Muscle layer of duodenum (tissue), 2 donors: ENCODE measurements around the gene OBP2A.

ENCODE experiments used
- H3K27ac ChIP-seq: one replicate; pipeline ENCODE4 v1.7.0; 2013; ENCODE audit warnings: mild to moderate bottlenecking, low read length
- H3K27me3 ChIP-seq: one replicate; pipeline ENCODE4 v1.7.0; 2013; ENCODE audit warnings: low read depth, mild to moderate bottlenecking, control low read depth, low read length
- H3K36me3 ChIP-seq, 2 donors: one replicate each; pipeline ENCODE4 v1.7.0; 2013; ENCODE audit warnings: low read length in 2 of 2, control low read depth in 1 of 2, mild to moderate bottlenecking in 1 of 2; ENCODE audit not compliant: insufficient read depth in 2 of 2, control insufficient read depth in 1 of 2
- H3K4me1 ChIP-seq, 2 donors: one replicate each; pipeline ENCODE4 v1.7.0; 2013; ENCODE audit warnings: low read length in 2 of 2, mild to moderate bottlenecking in 2 of 2, control low read depth in 1 of 2, moderate library complexity in 1 of 2; ENCODE audit not compliant: insufficient read depth in 2 of 2, control insufficient read depth in 1 of 2
- H3K4me3 ChIP-seq, 2 donors: one replicate each; pipeline ENCODE4 v1.7.0; 2013; ENCODE audit warnings: low read length in 2 of 2, low read depth in 1 of 2, mild to moderate bottlenecking in 1 of 2
- H3K9me3 ChIP-seq, 2 donors: one replicate each; pipeline ENCODE4 v1.7.0; 2013; ENCODE audit warnings: low read length in 2 of 2, control low read depth in 1 of 2, mild to moderate bottlenecking in 1 of 2; ENCODE audit not compliant: control insufficient read depth in 1 of 2
- donor health status: healthy.

The OBP2A gene

DNA sequence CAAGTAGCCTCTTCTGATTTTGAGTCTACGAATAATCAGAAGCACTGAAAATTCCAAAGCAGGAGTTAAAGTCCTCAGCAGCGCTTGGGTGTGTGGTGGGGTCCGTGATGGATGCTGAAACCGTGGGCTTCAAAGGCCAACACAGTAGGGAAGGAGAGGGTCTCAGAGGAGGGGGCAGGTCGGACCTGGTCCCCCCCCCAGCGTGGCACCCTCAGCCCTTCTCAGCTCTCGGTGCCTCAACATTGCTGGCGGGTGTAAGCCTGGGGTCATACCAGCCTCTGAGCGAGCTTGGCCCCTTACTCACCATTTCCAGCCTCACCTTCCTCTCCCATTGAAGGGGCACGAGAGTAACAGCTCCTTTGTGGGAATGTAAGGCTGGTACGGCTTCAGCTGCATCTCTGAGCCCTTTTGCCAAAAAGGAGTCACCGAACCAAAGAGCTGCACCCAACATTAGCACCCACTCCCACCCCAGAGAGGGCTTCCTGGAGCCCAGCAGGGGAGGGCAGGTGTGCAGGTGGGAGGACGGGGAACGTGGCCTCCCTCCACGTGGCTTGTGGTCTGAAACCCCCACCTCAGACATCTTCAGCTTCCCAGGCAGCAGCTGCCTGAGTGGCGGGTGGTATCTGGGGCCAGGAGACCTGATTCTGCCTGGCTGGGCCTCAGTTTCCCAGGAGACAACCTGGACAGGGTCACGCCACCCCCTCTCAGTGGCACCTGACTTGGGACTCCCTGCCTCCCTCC lies 31.4 kb upstream of the OBP2A start:
- Histone ChIP-seq H3K27ac (no peak overlapping the region), H3K27me3 (no peaks in the 10 kb centered on the region), H3K4me1 (no peaks in the 10 kb centered on the region), H3K9me3 (peaks cover 0 to under 1% of the 10 kb centered on the region in 2 donors), H3K36me3 (no peaks in the 10 kb centered on the region), H3K4me3 (no peak overlapping the region)

DNA sequence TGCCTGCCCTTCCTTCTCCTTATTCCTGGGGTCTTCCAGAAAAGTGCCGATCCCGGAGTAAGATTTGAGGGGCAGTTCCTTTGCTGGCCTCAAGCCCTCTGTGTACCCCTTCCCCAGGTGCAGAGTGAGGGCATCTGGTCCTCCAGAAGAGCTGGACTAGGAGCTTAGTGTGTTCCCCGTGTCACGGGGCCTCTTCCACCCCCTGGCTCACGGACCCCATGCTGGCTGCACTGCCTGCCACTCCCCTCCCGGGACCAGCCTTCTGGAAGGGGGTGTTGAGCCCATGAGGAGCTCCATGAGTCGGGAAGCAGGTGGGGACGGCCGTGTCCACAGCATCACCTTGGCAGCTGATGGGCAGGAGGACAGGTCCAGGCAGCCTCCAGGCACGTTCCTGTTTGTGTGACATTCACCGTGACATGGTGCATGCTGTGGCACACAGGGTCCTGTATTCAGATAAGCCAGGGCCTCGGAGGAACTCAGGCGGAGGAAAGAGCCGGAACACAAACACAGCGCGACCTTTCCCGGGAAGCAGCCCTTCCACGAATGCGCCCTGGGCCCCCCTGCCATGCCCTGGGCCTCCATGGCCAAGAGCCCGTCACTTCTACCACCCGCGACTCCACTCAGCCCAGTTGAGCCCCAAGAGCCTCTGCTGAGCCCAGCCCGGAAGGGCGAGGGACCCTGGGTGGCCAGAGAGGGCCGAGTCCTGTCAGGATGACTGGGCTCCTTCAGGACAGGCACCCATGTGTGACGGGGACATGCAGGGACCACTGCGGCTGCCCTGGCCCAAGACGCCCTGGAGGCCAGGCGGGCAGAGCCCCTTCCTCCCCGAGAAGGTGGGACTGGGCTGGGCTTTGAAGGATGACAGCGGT lies 30.6 kb upstream of the OBP2A start:
- no peak overlapping the region for H3K4me3 ChIP-seq
- H3K4me1 ChIP-seq = no peaks in the 10 kb centered on the region
- no peaks in the 10 kb centered on the region for H3K36me3 ChIP-seq
- no peaks in the 10 kb centered on the region for H3K9me3 ChIP-seq
- no peak overlapping the region for H3K27ac ChIP-seq
- no peaks in the 10 kb centered on the region for H3K27me3 ChIP-seq

DNA sequence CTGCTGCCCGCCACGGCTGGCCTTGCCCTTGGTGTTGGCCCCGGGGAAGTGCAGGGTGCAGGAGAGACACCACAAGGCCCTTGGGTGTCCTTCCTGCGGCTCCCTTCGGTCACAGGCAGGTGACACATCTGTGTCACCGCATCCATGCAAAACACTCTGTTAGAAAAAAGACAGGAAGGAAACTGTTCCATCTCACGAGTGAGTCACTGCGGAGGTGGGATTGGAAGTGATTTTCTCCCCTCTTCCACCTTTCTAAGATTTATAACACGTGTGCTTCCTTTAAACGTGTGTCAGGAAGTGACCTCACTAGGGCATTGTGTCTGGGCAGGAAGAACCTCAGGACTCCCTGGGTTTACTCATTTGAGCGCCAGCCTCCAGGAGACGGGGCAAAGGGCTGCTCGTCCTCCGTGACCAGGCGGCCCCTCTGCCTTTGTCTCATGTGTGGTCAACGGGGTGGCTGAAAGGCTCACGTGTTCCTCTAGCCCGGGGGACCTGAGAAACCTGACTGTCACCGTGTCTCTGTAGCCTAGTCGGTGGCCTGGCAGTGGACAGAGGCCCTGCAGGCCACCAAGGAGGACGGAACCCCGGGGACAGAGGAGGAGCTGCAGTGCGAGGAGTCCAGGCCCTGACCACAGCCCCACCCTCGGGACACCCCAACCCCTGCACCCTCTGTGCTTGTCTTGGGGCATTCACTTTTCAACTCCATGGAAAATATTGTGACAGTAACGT lies 29.6 kb upstream of the OBP2A start:
- Histone ChIP-seq H3K4me3 (no peak overlapping the region), H3K27me3 (no peaks in the 10 kb centered on the region), H3K36me3 (no peaks in the 10 kb centered on the region), H3K4me1 (no peaks in the 10 kb centered on the region), H3K9me3 (no peaks in the 10 kb centered on the region), H3K27ac (no peak overlapping the region)

DNA sequence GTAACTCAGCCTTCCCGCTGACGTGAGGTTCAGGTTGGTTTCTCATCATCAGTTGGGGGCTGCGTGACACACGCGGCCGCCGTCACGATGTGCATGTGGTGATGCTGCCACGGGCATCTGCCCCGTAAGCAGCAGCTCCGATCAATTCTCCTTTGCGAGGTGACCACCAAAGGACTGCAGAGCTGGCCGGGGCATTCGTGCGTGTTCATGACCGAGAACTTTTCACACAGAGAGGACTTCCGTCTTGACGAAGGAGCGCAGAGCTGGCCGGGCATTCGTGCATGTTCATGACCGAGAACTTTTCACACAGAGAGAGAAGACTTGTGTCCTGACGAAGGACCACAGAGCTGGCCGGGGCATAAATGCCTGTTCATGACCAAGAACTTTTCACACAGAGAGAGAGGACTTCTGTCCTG lies 28.5 kb upstream of the OBP2A start:
- Histone ChIP-seq H3K27ac (no peak overlapping the region), H3K9me3 (no peaks in the 10 kb centered on the region), H3K27me3 (no peaks in the 10 kb centered on the region), H3K36me3 (no peaks in the 10 kb centered on the region), H3K4me3 (no peak overlapping the region), H3K4me1 (no peaks in the 10 kb centered on the region)

DNA sequence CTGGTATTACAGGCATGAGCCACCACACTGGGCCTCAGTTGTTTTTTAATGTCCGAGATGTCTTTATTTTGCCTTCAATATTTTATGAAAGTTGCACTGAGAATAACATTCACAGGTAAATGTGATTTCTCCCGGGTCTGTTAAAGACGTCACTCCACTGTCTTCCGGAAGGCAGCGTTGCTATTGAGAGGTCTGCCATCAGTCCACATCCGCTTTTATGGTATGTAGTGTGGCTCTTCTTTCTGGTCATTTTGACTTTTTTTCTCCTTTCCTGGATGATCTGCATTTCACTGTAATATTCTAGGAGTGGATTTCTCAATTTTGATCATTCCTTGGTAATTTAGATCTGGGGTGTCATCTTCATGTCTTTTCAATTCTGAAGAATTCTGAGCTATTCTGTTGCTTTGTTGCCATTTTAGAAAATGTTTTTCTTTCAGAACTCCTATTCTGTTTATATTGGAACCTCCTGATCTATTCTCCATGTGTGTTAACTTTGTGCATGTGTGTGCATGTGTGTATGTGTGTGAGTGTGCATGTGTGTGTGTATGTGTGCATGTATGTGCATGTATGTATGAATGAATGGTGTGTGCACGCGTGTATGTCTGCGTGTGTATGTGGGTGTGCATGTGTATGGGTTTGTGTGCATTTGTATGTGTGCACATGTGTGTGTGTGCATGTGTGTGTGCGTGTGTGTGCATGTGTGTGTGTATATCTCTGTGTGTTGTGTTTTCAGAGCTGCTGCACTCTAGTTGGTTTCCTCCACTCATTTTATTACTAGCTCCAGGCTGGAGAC lies 26.6 kb upstream of the OBP2A start:
- Histone ChIP-seq H3K27me3 (no peaks in the 10 kb centered on the region), H3K27ac (no peak overlapping the region), H3K4me1 (no peaks in the 10 kb centered on the region), H3K9me3 (no peaks in the 10 kb centered on the region), H3K4me3 (no peak overlapping the region), H3K36me3 (no peaks in the 10 kb centered on the region)

DNA sequence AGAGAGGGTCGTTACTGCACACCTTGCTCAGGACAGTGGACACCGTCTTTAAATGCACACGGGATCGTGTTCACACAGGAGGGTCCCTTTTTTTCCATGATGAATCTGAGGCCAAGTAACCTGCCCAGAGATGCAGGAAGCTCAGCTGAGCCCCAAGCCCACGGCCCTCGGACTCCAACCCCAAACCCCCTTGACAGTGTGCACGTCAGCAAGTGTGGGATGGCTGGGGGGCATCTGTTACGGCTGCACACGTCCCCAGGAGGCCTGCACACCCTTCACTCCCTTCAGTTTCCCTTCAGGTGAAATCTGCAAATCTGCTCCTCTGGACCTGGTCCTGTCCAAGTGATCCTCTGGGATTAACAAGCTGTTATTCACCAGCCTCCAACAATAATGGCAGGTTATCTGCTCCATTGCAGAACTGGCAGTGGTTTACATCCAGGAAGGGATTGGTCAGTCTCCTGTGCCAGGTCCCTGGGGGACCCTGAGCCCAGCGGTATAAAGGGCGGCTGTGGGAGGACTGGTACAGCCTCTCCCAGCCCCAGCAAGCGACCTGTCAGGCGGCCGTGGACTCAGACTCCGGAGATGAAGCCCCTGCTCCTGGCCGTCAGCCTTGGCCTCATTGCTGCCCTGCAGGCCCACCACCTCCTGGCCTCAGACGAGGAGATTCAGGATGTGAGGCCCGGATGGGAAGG lies 24.9 kb upstream of the OBP2A start, which contains the start of gene LCN1:
Gene LCN1, plus strand, starts transcription at position 525 of the 692 bp plus-strand sequence. Its CDS starts 58 bp downstream, at position 583.
- Histone ChIP-seq H3K9me3 (no peaks in the 10 kb centered on the region), H3K36me3 (no peaks in the 10 kb centered on the region), H3K27me3 (no peaks in the 10 kb centered on the region), H3K27ac (no peak within 1 kb of the TSS), H3K4me3 (no peak within 1 kb of the TSS), H3K4me1 (no peaks in the 10 kb centered on the region)

DNA sequence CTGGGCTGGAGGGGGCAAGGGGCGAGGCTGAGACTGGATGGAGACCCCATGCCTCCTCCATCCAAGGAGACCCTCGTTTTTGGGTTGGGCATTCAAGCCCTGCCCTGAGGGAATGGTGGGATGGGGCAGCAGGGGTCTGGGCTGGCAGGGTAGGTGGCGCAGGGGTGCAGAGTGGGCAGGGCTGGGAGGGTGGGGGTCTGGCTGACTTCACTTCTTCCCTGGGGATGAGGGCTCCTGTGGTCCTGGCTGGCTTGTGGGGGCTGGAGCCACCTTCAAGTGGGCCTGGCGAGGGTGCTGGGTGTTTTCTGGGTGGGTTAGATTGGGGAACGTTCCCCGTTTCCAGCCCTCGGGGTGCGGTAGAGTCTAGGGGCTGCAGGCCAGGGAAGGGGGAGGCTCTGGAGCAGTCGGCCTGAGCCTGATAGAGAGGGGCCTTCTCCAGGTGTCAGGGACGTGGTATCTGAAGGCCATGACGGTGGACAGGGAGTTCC lies 24.3 kb upstream of the OBP2A start:
- Histone ChIP-seq H3K4me1 (no peaks in the 10 kb centered on the region), H3K27ac (no peak overlapping the region), H3K27me3 (no peaks in the 10 kb centered on the region), H3K9me3 (no peaks in the 10 kb centered on the region), H3K4me3 (no peak overlapping the region), H3K36me3 (no peaks in the 10 kb centered on the region)

DNA sequence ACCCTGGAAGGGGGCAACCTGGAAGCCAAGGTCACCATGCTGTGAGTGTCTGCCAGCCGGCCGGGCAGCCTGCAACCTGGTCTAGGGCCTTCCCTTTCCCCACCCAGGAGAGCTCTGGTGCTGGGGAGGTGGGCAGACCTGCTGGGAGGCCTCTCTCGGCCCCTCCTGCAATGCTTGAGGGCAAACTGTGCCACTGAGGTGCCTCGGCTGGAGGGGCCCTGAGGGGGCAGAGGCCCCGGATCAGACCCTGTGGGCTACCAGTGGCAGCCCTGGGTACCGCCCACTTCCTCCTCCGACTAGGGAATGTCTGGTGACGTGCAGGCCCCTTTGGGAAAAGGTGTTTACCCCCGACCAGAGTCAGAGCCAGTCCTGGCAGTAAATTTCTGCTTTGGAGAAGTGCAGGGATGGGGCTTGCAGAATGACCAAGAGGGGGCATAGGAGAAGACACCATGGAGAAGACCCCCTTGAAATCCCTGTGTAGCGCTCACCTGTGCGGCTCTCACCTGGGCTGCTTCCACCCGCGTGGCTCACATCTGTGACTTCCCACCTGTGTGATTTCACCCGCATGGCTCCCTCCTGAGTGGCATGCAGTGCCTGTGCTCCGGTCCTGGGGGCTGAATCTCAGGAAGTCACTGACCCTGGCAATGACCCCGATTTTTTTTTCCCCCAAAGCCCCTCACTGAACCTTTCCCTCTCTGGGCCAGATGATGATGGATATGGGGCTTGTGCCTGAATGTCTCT lies 23.6 kb upstream of the OBP2A start:
- Histone ChIP-seq H3K27ac (no peak overlapping the region), H3K36me3 (no peaks in the 10 kb centered on the region), H3K4me3 (no peak overlapping the region), H3K9me3 (no peaks in the 10 kb centered on the region), H3K4me1 (no peaks in the 10 kb centered on the region), H3K27me3 (no peaks in the 10 kb centered on the region)

DNA sequence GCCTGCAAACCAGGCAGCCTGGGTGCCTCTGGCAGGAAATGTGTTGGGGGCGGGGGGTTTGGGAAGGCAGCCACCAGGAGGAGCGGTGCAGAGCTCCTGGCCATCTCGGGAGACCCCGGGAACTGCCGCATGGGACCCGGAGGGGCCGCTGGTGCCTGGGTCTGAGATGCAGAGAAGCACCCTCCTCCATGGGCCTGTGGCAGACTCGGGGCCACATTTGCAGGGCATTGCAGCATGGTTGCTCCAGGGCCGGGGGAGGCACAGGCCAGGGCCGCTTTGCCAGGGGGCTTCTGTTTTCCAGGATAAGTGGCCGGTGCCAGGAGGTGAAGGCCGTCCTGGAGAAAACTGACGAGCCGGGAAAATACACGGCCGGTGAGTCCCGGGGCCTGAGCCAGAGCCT lies 23.0 kb upstream of the OBP2A start:
- H3K27me3 ChIP-seq = no peaks in the 10 kb centered on the region
- no peaks in the 10 kb centered on the region for H3K9me3 ChIP-seq
- no peak overlapping the region for H3K27ac ChIP-seq
- no peaks in the 10 kb centered on the region for H3K4me1 ChIP-seq
- no peaks in the 10 kb centered on the region for H3K36me3 ChIP-seq
- H3K4me3 ChIP-seq = no peak overlapping the region
